BJ (cell line): ENCODE results near the gene TUBGCP2. TPM values are rescaled to one million over a fixed set of nuclear protein-coding genes. Genes with fewer than 3 reads are reported as not detected.

ENCODE experiments used
- CTCF ChIA-PET: fragments of 350-600 bp; formaldehyde crosslinking; extraction: SDS; loops from one replicate; lab custom pipeline; 2021; ENCODE audit warnings: antibody characterized with exemption, inconsistent platforms; lab: Yijun Ruan, JAX
- POLR2A ChIA-PET: fragments of 300-600 bp; sonication (Branson Sonifier 250); formaldehyde crosslinking; extraction: SDS; loops from one replicate; lab custom pipeline; 2021; ENCODE audit warnings: antibody characterized with exemption; lab: Charles Lee
- DNase-seq: peaks from one replicate; pipeline ENCODE4 v3.0.0-alpha.2; 2011; ENCODE audit warnings: low read depth
- H3K27me3 ChIP-seq: 2 replicates; pipeline ENCODE4 v1.6.0; 2011; ENCODE audit warnings: low read length; ENCODE audit not compliant: control insufficient read depth, insufficient read depth
- H3K36me3 ChIP-seq: 2 replicates; pipeline ENCODE4 v1.5.1; 2011; ENCODE audit warnings: low read length; ENCODE audit not compliant: control insufficient read depth, insufficient read depth
- H3K4me3 ChIP-seq: 2 replicates; pipeline ENCODE4 v1.5.1; 2011; ENCODE audit warnings: low read depth, mild to moderate bottlenecking, control low read depth, low read length
- polyA plus RNA-seq: library from polyadenylated mRNA; depleted of rRNA; stranded (reverse); fragments of >200 nt; gene quantifications from 2 replicates; pipeline ENCODE4 v1.2.3, GENCODE V29; 2011
- TF ChIP-seq, protein P1 (sequence below): IDR thresholded peaks from 2 replicates; pipeline ENCODE4 v1.5.1; 2011; ENCODE audit warnings: low read depth, mild to moderate bottlenecking, control low read depth, inconsistent platforms, low read length, moderate library complexity; ENCODE audit not compliant: insufficient read depth

TUBGCP2 gene
- polyA plus RNA-seq, 1 experiment: 55.8 TPM

DNA sequence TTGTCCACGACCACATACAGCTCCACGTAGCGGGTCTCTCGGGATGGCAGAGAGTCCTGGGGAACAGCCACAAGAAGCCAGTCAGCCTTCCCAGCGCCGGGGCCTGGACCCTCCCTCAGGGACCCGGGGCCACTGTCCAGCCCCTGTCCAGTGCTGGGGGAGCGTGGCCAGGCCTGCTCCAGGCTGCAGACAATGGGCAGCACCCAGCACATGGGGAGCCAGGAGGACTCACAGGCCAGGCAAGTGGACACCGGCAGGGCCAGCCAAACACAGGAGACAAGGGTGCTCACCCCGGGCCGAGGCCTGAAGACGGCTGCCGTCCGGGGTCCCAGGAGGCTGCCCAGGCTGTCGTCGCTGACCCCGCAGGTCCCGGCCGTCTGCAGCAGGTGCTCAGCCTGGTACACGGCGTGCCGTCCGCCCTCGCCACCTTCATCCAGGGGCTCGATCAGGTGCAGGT, 35.7 kb downstream of the TUBGCP2 start:
- TF ChIP-seq, protein P1, sequence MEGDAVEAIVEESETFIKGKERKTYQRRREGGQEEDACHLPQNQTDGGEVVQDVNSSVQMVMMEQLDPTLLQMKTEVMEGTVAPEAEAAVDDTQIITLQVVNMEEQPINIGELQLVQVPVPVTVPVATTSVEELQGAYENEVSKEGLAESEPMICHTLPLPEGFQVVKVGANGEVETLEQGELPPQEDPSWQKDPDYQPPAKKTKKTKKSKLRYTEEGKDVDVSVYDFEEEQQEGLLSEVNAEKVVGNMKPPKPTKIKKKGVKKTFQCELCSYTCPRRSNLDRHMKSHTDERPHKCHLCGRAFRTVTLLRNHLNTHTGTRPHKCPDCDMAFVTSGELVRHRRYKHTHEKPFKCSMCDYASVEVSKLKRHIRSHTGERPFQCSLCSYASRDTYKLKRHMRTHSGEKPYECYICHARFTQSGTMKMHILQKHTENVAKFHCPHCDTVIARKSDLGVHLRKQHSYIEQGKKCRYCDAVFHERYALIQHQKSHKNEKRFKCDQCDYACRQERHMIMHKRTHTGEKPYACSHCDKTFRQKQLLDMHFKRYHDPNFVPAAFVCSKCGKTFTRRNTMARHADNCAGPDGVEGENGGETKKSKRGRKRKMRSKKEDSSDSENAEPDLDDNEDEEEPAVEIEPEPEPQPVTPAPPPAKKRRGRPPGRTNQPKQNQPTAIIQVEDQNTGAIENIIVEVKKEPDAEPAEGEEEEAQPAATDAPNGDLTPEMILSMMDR: no peak
- DNase-seq: no peak
- ChIA-PET POLR2A (no interaction called here), CTCF (no interaction called here)
- no peaks in the 10 kb centered on the region; the same call in 1 of the 2 replicates for H3K36me3 ChIP-seq
- no peaks in the 10 kb centered on the region for H3K27me3 ChIP-seq
- no peak overlapping the region for H3K4me3 ChIP-seq

DNA sequence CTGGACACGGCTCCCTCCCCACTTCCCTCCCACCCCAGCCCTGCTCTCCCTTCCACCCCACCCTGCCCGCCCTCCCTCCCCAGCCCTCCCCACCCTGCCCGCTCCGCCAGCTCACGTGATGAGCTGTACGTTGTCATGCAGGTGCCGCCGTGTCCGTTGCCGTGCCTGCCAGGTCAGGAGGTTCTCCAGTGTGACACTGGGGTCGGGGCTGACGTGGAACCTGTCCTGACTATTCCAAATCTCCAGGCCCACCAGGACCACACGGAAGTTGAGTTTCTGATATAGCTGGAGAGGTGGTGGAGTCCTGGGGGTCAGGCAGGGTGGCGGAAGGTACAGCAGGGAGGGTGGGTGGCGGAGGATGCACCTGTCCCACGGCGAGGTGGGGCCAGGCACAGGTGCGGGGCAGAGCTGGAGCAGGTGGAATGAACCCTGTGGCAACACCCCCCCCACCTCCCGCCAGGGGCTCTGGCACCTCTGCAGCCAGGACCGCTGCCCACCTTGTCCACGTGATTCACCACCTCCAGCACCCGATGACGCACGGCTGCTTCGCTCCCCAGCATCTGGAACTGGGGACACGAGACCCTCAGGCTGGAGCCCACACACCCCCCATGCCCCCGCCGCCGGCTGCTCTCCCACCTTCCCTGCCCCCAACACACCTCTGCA, 36.2 kb downstream of the TUBGCP2 start:
- POLR2A ChIA-PET: no interaction called here
- CTCF ChIA-PET: no interaction called here
- no peaks in the 10 kb centered on the region for H3K27me3 ChIP-seq
- H3K36me3 ChIP-seq: no peaks in the 10 kb centered on the region; the same call in 1 of the 2 replicates
- TF ChIP-seq, protein P1: no peak
- DNase-seq: no peak
- no peak overlapping the region for H3K4me3 ChIP-seq

DNA sequence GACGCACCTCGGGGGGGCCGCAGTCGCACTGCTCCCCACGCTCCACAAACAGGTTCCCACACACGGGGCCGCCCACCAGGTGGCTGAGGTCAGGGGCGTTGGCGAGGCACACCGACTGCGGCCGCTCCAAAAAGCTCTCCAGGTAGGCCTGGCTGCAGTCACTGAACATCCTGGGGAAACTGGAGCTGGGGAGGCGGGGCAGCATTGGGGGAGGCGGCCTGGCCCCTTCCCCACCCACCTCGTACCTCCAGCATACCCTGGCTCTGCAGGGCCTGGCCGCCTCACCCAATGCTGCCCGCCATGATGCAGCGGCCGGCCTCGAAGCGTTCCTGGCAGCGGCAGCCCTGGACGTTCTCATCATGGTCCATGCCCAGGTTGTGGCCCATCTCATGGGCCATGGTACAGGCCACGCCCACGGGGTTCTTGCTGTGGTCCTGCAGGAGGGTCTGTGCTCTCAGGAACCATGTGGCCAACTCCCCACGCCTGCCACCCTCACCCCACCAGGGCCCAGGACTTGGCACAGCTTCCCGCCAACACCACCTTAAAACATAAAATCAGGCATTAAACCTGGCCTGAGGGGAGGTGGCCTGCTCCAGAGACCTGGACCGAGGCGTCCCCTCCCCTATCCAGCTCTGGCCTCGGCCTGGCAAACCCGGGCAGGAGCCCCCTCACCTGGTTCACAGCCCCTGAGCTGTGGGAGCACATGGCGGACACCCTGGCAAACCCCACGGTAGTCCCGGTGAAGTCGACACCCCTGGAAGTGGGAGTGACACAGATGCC, 37.0 kb downstream of the TUBGCP2 start:
- DNase-seq: no peak
- TF ChIP-seq, protein P1: no peak
- no peaks in the 10 kb centered on the region for H3K27me3 ChIP-seq
- ChIA-PET POLR2A (no interaction called here), CTCF (no interaction called here)
- H3K4me3 ChIP-seq: no peak overlapping the region
- no peaks in the 10 kb centered on the region; the same call in 1 of the 2 replicates for H3K36me3 ChIP-seq

DNA sequence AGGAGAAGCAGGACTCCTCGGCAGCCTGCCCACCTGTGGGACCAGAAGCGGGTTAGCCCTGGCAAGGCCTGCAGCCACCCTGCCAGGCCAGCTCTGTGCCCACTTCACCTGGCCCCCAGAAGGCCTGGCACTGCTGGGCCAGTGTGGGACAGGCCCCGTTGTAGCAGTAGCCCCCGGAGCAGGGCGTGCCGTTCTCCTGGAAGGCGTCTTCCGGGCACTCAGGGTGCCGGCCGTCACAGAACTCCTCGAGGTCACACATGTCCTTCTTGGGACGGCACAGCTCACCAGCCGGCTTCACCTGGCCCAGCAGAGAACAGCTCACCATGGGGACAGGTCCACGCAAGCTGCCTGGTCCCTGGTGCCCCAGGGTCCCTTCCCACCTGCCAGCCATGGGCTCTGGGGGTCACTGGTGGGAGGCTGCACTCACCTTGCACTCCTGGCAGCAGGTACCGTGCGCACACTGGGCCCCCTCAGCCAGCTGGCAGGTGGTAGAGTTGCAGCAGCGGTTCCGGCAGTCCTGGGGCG, 37.8 kb downstream of the TUBGCP2 start:
- Histone ChIP-seq H3K36me3 (no peaks in the 10 kb centered on the region; the same call in 1 of the 2 replicates), H3K27me3 (no peaks in the 10 kb centered on the region), H3K4me3 (no peak overlapping the region)
- POLR2A ChIA-PET: no interaction called here
- CTCF ChIA-PET: interaction anchor here (0.7 kb wide), 1 partner anchor 37 kb away, joined by 3 read pairs; no protein-coding TSS in a partner anchor
- TF ChIP-seq, protein P1: no peak
- DNase-seq: no peak

DNA sequence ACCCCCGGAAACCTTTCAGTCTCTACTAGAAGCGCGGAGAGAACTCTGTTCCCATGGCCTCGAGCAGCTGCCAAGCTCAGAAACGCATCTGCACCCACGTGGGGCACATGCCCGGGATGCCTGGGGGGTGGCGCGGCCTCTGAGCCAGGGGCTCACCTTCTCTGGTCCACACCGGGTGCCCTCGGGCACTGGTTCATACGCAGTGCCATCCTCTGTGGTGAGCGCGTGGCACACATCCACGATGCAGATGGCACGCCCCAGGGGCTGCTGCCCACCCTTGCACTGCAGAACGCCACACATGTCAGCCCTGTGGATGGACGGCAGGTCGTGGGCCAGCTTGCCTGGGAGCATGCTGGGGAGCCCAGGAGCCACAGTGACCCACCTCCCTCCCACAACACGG, 38.5 kb downstream of the TUBGCP2 start:
- no peak overlapping the region for H3K4me3 ChIP-seq
- H3K36me3 ChIP-seq: no peaks in the 10 kb centered on the region; the same call in 1 of the 2 replicates
- DNase-seq: no peak
- ChIA-PET CTCF (interaction anchor here (0.7 kb wide), 1 partner anchor 38 kb away, joined by 3 read pairs; no protein-coding TSS in a partner anchor), POLR2A (no interaction called here)
- TF ChIP-seq, protein P1: no peak
- no peaks in the 10 kb centered on the region for H3K27me3 ChIP-seq
